ENCODE measurements around the gene LRRC61. TPM values are rescaled to one million over a fixed set of nuclear protein-coding genes. Genes with fewer than 3 reads are reported as not detected.
A peak's percentile ranks its signal among the peaks of the same experiment; 100 is the strongest.

LRRC61 gene
- total and polyA plus RNA-seq, 2 of the 13 experiments (the other 11 are each of a cell fraction or from before 2014, with no cell fraction given), result 33.0 to 34.8 TPM

- TF ChIP-seq ZBTB37 (CRISPR knock-in tag; IDR thresholded peaks at IDR 0.05) (no peak), E2F1 (CRISPR knock-in tag; IDR thresholded peaks at IDR 0.05) (no peak), RFX3 (CRISPR knock-in tag; IDR thresholded peaks at IDR 0.05) (no peak), HDAC6 (IDR thresholded peaks at IDR 0.05; ENCODE audit: low read depth, low read length) (no peak), HNRNPK (IDR thresholded peaks at IDR 0.05; ENCODE audit: low read depth, low read length, poor library complexity, severe bottlenecking) (peak; percentile 4), ZNF225 (CRISPR knock-in tag; IDR thresholded peaks at IDR 0.05) (no peak), KDM5B (CRISPR knock-in tag; IDR thresholded peaks at IDR 0.05; ENCODE audit: borderline replicate concordance) (no peak), ZNF564 (CRISPR knock-in tag; IDR thresholded peaks at IDR 0.05) (peak; percentile 17; the same call in 1 of the 2 replicates), ZFP36L1 (CRISPR knock-in tag; IDR thresholded peaks at IDR 0.05) (no peak), ZNF839 (CRISPR knock-in tag; IDR thresholded peaks at IDR 0.05; ENCODE audit: borderline replicate concordance) (no peak), PHF8 (CRISPR knock-in tag; IDR thresholded peaks at IDR 0.05) (peak; percentile 43; the same call in 1 of the 2 replicates), MXD4 (CRISPR knock-in tag; IDR thresholded peaks at IDR 0.05) (no peak), ZNF740 (CRISPR knock-in tag; IDR thresholded peaks at IDR 0.05) (no peak), MAX (IDR thresholded peaks at IDR 0.05) (0 out of 2 replicates have a peak, but pooled peaks have one; percentile 12), ZNF781 (CRISPR knock-in tag; IDR thresholded peaks at IDR 0.05; ENCODE audit: borderline replicate concordance, not compliant biosample characterization) (no peak), RFX1 (IDR thresholded peaks at IDR 0.05) (no peak), ZNF816 (CRISPR knock-in tag; IDR thresholded peaks at IDR 0.05; ENCODE audit: borderline replicate concordance) (no peak), JARID2 (CRISPR knock-in tag; IDR thresholded peaks at IDR 0.05; ENCODE audit: insufficient replicate concordance) (no peak), ZNF280D (CRISPR knock-in tag; IDR thresholded peaks at IDR 0.05) (no peak), TERF1 (CRISPR knock-in tag; IDR thresholded peaks at IDR 0.05) (no peak), ZNF282 (IDR thresholded peaks at IDR 0.05; ENCODE audit: partially characterized antibody) (no peak), MAFK (conservative IDR thresholded peaks at IDR 0.05 in 1 of 2, IDR thresholded peaks at IDR 0.05 in 1 of 2; ENCODE audit: low read length in 2 of 2) (no peak)
Observed at GRCh38 chr7:150340875-150341262, 17.7 kb downstream of the LRRC61 start (continued).

All from HepG2 (cell line).